Measurements from ENCODE around the gene THAP4.

Gene THAP4

DNA sequence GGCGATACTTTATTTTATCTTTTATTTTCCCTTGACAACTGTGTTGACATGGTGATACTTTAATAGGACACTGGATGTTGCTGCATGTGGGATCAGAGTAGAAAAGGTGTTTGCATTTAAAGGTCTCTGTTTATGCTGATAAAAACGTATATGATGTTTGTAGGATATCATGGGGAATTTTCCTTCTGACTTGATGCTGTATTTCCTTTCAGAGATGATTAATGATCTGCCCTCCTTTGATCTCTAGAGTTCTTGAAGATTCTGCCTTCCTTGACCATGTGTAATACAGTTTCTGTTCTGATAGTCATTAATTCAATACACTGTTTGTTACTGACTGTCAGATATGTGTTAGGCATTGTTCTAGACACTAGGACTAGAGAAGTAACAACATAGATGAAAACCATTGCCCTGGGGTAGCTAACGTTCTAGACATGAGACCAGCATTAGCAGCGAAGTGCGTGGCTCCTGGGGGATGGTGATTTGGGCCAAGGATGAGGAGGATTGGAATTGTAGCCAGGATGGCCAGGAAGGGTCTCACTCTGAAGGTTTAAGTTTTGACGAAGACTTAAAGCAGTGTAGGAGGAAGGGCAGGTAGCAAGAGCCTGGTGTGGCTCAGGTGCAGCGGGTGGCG, 3.3 kb upstream of the THAP4 start:
- no peak for DNase-seq
- H3K4me1 ChIP-seq: peaks cover 0 to 38% (median 29%) of the 10 kb centered on the region in 4 donors
- intact Hi-C loops (cut with DNase I; ENCODE audit: low total_unique reads): no loop called here
- H3K4me3 ChIP-seq: no peak overlapping the region
- no peaks in the 10 kb centered on the region for H3K9me3 ChIP-seq
- peaks cover 0 to 13% (median 0%) of the 10 kb centered on the region in 3 donors for H3K36me3 ChIP-seq
- TF ChIP-seq, protein P1, sequence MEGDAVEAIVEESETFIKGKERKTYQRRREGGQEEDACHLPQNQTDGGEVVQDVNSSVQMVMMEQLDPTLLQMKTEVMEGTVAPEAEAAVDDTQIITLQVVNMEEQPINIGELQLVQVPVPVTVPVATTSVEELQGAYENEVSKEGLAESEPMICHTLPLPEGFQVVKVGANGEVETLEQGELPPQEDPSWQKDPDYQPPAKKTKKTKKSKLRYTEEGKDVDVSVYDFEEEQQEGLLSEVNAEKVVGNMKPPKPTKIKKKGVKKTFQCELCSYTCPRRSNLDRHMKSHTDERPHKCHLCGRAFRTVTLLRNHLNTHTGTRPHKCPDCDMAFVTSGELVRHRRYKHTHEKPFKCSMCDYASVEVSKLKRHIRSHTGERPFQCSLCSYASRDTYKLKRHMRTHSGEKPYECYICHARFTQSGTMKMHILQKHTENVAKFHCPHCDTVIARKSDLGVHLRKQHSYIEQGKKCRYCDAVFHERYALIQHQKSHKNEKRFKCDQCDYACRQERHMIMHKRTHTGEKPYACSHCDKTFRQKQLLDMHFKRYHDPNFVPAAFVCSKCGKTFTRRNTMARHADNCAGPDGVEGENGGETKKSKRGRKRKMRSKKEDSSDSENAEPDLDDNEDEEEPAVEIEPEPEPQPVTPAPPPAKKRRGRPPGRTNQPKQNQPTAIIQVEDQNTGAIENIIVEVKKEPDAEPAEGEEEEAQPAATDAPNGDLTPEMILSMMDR (IDR thresholded peaks at IDR 0.05): no peak
- no peak overlapping the region for H3K27ac ChIP-seq
- no peaks in the 10 kb centered on the region for H3K27me3 ChIP-seq

DNA sequence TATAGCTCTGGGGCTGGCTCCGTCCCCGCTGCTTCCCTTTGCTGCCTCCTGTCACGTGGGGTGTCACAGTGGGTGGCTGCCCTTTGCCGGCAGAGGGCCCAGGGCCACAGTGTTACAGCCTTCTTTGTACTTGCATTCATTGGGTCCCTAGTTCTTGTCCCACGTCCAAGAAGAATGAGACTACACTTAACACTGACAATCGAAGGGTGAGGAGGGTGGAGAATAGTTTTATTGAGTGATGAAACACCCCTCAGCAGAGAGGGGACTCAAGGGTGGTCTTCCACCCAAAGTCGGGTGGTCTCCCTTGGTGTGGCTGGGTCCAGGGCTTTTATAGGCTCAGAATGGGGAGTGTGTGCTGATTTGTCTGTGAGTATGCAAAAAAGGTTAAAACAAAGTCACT, 2.4 kb upstream of the THAP4 start:
- intact Hi-C loops (cut with DNase I; ENCODE audit: low total_unique reads): loop anchor here (10.0 kb wide), 2 partner anchors 135 to 285 kb away; partner anchors contain the start of genes FARP2 and STK25
- Histone ChIP-seq H3K4me3 (peak overlapping the region in 1 of 2 donors; percentile 72), H3K27me3 (no peaks in the 10 kb centered on the region), H3K36me3 (peaks cover 0 to 11% (median 0%) of the 10 kb centered on the region in 3 donors), H3K27ac (no peak overlapping the region), H3K4me1 (peaks cover 0 to 47% (median 37%) of the 10 kb centered on the region in 4 donors), H3K9me3 (no peaks in the 10 kb centered on the region)
- DNase-seq: no peak
- TF ChIP-seq, protein P1 (IDR thresholded peaks at IDR 0.05): no peak

DNA sequence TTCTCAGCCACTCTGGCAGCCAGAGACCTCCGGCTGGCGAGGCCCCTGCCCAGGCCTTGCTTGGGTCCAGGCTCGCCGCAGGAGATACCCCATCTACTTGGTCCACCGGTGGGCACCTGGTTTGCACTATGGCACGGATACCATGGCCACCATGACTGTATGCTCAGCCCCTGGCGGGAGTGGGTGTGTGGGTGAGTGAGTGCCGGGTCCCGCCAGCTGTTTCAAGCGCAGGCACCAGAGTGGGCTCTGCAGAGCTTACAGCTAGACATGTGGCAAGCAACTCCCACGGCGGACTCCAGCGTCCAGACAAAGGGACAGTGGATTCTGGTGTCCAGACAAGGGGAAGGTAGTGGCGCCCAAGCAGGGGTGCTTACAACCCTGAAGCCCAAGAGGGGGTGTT, 2.0 kb upstream of the THAP4 start:
- Histone ChIP-seq H3K9me3 (no peaks in the 10 kb centered on the region), H3K27me3 (no peaks in the 10 kb centered on the region), H3K27ac (no peak overlapping the region), H3K36me3 (peaks cover 0 to 7% (median 0%) of the 10 kb centered on the region in 3 donors), H3K4me1 (peaks cover 0 to 50% (median 38%) of the 10 kb centered on the region in 4 donors), H3K4me3 (peak overlapping the region in 1 of 2 donors; percentile 72)
- TF ChIP-seq, protein P1 (IDR thresholded peaks at IDR 0.05): no peak
- intact Hi-C loops (cut with DNase I; ENCODE audit: low total_unique reads): loop anchor here (10.0 kb wide), 2 partner anchors 134 to 284 kb away; partner anchors contain the start of genes FARP2 and STK25
- no peak for DNase-seq

DNA sequence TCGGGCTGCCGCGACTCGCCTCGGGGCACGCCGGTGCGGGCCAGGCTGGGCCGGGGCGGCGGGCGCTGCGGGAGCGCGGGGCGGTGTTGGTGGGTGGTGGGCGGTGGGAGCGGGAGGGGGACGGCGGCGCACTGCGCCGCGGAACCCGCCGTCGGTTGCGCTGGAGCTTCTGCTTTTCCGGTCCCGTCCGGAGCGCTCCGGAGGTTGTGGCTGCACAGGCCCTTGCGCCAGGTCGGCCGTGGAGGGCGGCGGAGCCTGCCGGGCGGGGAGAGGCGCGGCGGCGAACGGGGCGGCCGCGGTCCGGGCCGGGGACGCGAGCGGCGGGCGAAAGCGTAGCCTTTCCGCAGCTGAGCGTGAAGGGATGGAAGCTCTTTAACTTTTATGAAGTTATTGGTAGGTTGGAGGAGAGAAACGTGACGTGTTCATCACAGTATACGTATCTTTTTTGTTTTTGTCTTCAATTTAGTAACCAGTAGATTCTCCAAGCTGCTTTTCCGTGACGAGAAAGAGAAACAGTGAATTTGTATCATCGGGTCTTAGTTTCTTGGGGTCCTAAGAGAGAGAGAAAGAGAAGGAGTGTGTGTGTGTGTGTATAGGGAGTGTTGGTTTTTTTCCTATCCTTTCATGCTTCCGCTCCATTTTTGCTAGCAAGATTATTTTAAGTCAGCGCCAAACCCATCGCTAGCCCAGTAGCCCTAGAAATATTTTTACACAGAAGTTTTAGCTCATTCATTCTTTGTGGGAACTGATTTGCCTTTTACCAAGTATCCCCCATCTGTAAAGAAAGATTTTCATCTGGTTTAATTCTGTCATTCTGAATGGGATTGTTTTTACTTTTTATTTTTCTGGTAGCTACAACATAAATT, 1.1 kb upstream of the THAP4 start:
- H3K27me3 ChIP-seq: no peaks in the 10 kb centered on the region
- DNase-seq: no peak
- intact Hi-C loops (cut with DNase I; ENCODE audit: low total_unique reads): loop anchor here (1.0 to 10.0 kb wide), 4 partner anchors 49 to 283 kb away; partner anchors contain the start of genes DTYMK, FARP2 and STK25

More for the DNA sequence above, 1.1 kb upstream of the THAP4 start:
- Histone ChIP-seq H3K4me1 (peaks cover 0 to 50% (median 38%) of the 10 kb centered on the region in 4 donors), H3K27ac (peak overlapping the region; percentile 94 to 99), H3K4me3 (peak overlapping the region; percentile 72 to 77), H3K36me3 (peaks cover 6 to 15% (median 9%) of the 10 kb centered on the region in 3 donors), H3K9me3 (no peaks in the 10 kb centered on the region)
- TF ChIP-seq, protein P1 (IDR thresholded peaks at IDR 0.05): no peak
